ENCODE measurements around the gene IDH1. TPM values are rescaled to one million over a fixed set of nuclear protein-coding genes. Genes with fewer than 3 reads are reported as not detected.
"Not testable (repeated sequence)": the region's sequence is repeated elsewhere in the genome, so short reads cannot be mapped to it uniquely, and the experiment has no call there.

Gene IDH1
- total RNA-seq, 2 donors from 2014 or later, result 18.9 to 30.5 TPM

GRCh38 chr2:208268156-208268952 is 13.5 kb upstream of the IDH1 start:
- H3K27me3 Mint-ChIP-seq, result no peaks in the 10 kb centered on the region
- no peak overlapping the region for H3K27ac Mint-ChIP-seq
- DNase-seq (ENCODE audit: low spot score) (no peak), ATAC-seq (no peak)
- H3K36me3 Mint-ChIP-seq, result peaks cover 7% of the 10 kb centered on the region
- H3K4me3 Mint-ChIP-seq, result peak overlapping the region; percentile 94
- H3K4me1 Mint-ChIP-seq (ENCODE audit: low read depth in 2 of 2), result peaks cover 28 to 41% of the 10 kb centered on the region in 2 donors
- no peaks in the 10 kb centered on the region for H3K9me3 Mint-ChIP-seq

- peak overlapping the region; percentile 89 to 97 for H3K27ac Mint-ChIP-seq
- not testable (repeated sequence) for H3K36me3 Mint-ChIP-seq; DNase-seq (ENCODE audit: low spot score); H3K27me3 Mint-ChIP-seq; ATAC-seq; H3K9me3 Mint-ChIP-seq
- peaks cover 28 to 41% of the 10 kb centered on the region in 2 donors for H3K4me1 Mint-ChIP-seq (ENCODE audit: low read depth in 2 of 2)
- H3K4me3 Mint-ChIP-seq, result peak overlapping the region; percentile 94
Measured at GRCh38 chr2:208267526-208267925, 12.7 kb upstream of the IDH1 start.

GRCh38 chr2:208266936-208267335 is 12.1 kb upstream of the IDH1 start:
- no peak for ATAC-seq
- Mint-ChIP-seq H3K4me1 (ENCODE audit: low read depth in 2 of 2) (peaks cover 28 to 41% of the 10 kb centered on the region in 2 donors), H3K9me3 (no peaks in the 10 kb centered on the region), H3K27ac (peak overlapping the region; percentile 89 to 97), H3K4me3 (peak overlapping the region; percentile 94), H3K36me3 (peaks cover 7% of the 10 kb centered on the region), H3K27me3 (no peaks in the 10 kb centered on the region)
- DNase-seq (ENCODE audit: low spot score), result no peak

DNA sequence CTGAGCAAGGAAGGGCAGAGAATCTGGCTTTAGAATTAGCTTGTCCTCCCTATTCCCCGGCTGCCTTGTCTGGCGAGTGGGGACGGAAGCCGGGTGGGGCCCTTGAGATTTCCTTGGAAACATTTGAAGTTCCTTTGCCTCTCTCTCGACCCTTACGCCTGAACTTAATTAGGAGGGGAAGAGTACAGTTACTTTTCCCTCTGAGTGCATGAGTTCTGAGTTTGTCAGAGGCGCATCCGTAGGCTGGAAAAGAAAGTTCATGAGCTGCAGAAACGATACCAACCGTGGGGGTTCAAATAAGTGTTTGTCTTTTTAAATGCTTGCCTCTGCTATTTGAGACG is 11.7 kb upstream of the IDH1 start:
- Mint-ChIP-seq H3K4me3 (peak overlapping the region; percentile 94), H3K27me3 (no peaks in the 10 kb centered on the region), H3K4me1 (ENCODE audit: low read depth in 2 of 2) (peaks cover 28 to 39% of the 10 kb centered on the region in 2 donors), H3K27ac (peak overlapping the region; percentile 89 to 97), H3K9me3 (no peaks in the 10 kb centered on the region), H3K36me3 (peaks cover 5% of the 10 kb centered on the region)
- ATAC-seq (no peak), DNase-seq (ENCODE audit: low spot score) (no peak)

- Mint-ChIP-seq H3K36me3 (no peaks in the 10 kb centered on the region), H3K4me3 (peak within 1 kb of the TSS; percentile 94), H3K4me1 (ENCODE audit: low read depth in 2 of 2) (peaks cover 28 to 36% of the 10 kb centered on the region in 2 donors), H3K9me3 (no peaks in the 10 kb centered on the region), H3K27ac (peak within 1 kb of the TSS; percentile 89 to 97), H3K27me3 (no peaks in the 10 kb centered on the region)
- ATAC-seq (peak; percentile 95 to 97), DNase-seq (ENCODE audit: low spot score) (peak; percentile 96)
Measured at GRCh38 chr2:208265801-208266552, 11.1 kb upstream of the IDH1 start, which contains the start of gene PIKFYVE. Gene PIKFYVE, plus strand, starts transcription at chr2:208266255. Its CDS starts 5,265 bp downstream, at chr2:208271520.

DNA sequence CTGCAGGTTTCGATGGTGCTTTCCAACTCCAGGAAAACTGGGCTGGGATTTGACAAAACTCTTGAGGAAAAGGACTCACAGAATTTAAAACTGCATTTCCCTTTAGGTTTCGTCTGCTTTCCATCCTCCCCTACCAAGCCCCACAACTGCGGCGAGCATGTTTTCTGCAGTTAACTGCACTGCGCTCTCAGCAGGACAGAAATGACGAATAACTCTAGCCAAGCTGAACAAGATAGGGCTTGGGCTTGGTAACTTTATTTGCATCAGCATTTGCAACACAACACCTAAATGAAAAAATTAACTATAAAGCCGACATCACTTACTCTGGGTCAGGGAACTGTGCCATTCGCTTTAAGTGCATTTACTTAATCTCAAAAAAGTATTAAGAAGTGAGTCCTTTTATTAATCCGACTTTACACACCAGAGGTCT is 10.5 kb upstream of the IDH1 start:
- Mint-ChIP-seq H3K9me3 (no peaks in the 10 kb centered on the region), H3K27me3 (no peaks in the 10 kb centered on the region), H3K4me3 (peak overlapping the region; percentile 94), H3K36me3 (no peaks in the 10 kb centered on the region), H3K27ac (peak overlapping the region; percentile 89 to 97), H3K4me1 (ENCODE audit: low read depth in 2 of 2) (peaks cover 28 to 36% of the 10 kb centered on the region in 2 donors)
- DNase-seq (ENCODE audit: low spot score) (no peak), ATAC-seq (peak; percentile 24 to 56)

- H3K4me1 Mint-ChIP-seq (ENCODE audit: low read depth in 2 of 2), result peaks cover 12 to 17% of the 10 kb centered on the region in 2 donors
- DNase-seq (ENCODE audit: low spot score); H3K4me3 Mint-ChIP-seq: not testable (repeated sequence)
Measured at GRCh38 chr2:208256849-208257813, 2.3 kb upstream of the IDH1 start.

GRCh38 chr2:208256192-208256782 is 1.4 kb upstream of the IDH1 start:
- Mint-ChIP-seq H3K4me1 (ENCODE audit: low read depth in 2 of 2) (peaks cover 12 to 17% of the 10 kb centered on the region in 2 donors), H3K36me3 (peaks cover 5% of the 10 kb centered on the region), H3K27me3 (no peaks in the 10 kb centered on the region), H3K27ac (peak overlapping the region in 1 of 2 donors; percentile 64), H3K9me3 (no peaks in the 10 kb centered on the region), H3K4me3 (no peak overlapping the region)
- DNase-seq (ENCODE audit: low spot score), result no peak
- no peak for ATAC-seq

More at GRCh38 chr2:208256849-208257813, 2.3 kb upstream of the IDH1 start:
- not testable (repeated sequence) for H3K27ac Mint-ChIP-seq, H3K9me3 Mint-ChIP-seq, H3K27me3 Mint-ChIP-seq, H3K36me3 Mint-ChIP-seq, ATAC-seq

DNA sequence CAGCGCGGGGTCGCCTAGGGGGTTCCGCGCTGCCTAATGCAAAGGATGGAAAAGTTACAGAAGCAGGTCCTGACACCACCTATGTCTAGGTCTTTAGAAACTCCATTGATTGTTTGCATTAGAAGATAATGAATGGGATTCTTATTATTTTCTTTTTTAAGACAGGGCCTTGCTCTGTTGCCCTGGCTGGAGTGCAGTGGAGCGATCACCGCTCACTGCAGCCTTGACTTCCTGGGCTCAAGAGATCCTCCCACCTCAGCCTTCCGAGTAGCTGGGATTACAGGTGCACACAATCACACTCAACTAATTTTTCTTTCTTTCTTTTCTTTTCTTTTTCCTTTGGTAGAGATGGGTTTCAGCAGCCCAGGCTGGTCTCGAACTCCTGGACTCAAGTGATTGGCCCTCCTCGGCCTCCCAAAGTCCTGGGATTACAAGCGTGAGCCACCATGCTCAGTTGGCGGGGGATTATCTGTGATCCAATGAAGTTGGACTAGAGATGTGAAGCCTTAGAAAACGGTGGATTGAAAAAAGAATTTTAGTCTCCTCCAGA is 761 bp upstream of the IDH1 start:
- Mint-ChIP-seq H3K4me1 (ENCODE audit: low read depth in 2 of 2) (peaks cover 12 to 17% of the 10 kb centered on the region in 2 donors), H3K36me3 (peaks cover 5% of the 10 kb centered on the region), H3K4me3 (peak overlapping the region; percentile 97), H3K27me3 (no peaks in the 10 kb centered on the region), H3K27ac (peak overlapping the region; percentile 62 to 64), H3K9me3 (no peaks in the 10 kb centered on the region)
- ATAC-seq (no peak), DNase-seq (ENCODE audit: low spot score) (no peak)

DNA sequence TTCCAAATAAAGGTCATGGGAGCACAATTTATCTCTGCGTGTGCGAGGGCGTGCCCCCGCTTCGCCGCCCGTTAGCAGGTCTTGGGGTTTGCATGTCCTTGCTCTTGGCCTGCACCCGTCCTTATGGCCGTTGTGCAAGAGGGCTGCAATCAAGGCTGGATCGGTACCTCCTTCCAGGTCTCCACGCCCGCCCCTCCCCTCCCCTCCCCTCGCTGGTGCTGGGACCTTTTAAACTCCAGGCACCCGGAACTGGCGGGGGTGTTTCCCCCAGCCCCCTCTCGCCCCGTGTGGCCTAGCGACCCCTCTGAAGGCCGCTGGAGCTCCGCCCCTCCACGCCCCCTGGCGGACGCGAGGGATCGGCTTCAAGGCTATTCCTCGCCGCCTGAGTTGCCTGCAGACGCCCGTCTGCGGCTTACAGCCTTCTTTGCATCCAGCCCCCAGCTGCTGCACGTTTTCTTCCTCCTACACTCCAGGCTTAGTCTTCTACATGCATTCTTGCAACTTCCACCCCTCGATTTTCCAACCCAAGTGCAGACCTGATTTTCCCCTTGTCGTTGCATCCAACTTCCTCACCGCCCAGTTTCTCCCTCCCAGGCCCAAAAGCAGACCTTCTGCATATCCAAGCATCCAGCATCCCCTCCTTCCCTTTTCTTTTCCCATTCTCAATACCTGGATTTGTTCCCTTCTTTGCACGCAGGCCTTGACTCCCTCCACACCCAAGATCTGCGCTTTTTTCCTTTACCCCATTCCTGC is 577 bp downstream of the IDH1 start:
- ATAC-seq (peak; percentile 84 to 87), DNase-seq (ENCODE audit: low spot score) (peak; percentile 85)
- peaks cover 5% of the 10 kb centered on the region for H3K36me3 Mint-ChIP-seq
- peak overlapping the region; percentile 62 to 64 for H3K27ac Mint-ChIP-seq
- peak overlapping the region; percentile 97 for H3K4me3 Mint-ChIP-seq
- peaks cover 12 to 17% of the 10 kb centered on the region in 2 donors for H3K4me1 Mint-ChIP-seq (ENCODE audit: low read depth in 2 of 2)
- H3K9me3 Mint-ChIP-seq, result no peaks in the 10 kb centered on the region
- no peaks in the 10 kb centered on the region for H3K27me3 Mint-ChIP-seq

DNA sequence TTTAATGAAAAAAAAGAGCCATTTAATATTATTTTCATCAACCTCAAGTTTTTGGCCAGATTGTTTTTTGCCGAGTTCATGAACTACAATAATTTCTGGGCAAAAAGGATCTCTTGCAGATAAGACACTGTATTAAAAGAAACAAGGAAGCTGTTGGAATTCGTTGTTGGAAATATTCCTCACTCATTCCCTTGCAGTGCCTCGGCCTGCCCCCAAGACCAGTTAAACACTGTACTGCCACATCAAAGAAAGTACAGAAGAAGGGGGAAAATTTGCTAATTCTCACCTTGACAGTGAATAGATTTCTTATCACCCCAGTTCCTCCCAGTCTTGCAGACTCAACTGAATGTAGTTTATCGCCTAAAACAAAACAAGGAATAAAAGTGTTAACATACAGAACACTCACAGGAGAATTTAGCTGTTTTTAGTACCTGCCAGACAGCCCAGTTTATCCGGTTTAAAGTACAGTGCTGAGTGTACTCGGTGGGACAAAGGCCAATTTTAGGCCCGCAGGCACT is 1.2 kb downstream of the IDH1 start:
- no peak for DNase-seq (ENCODE audit: low spot score)
- no peaks in the 10 kb centered on the region for H3K27me3 Mint-ChIP-seq
- ATAC-seq, result no peak
- peak overlapping the region; percentile 16 to 48 for H3K27ac Mint-ChIP-seq
- H3K36me3 Mint-ChIP-seq, result peaks cover 5% of the 10 kb centered on the region
- H3K4me1 Mint-ChIP-seq (ENCODE audit: low read depth in 2 of 2), result peaks cover 12 to 17% of the 10 kb centered on the region in 2 donors
- H3K4me3 Mint-ChIP-seq, result peak overlapping the region; percentile 97
- H3K9me3 Mint-ChIP-seq, result no peaks in the 10 kb centered on the region
